A549 (cell line): Measurements from ENCODE around the gene PITPNM3.

ENCODE experiments used
- CTCF ChIP-seq: fragments of >200 bp; sonication (Bioruptor Twin); formaldehyde crosslinking; IDR thresholded peaks from 3 replicates; pipeline ENCODE4 v1.5.1; 2016
- ELK1 ChIP-seq: fragments of 150-350 bp; IDR thresholded peaks from 2 replicates; pipeline ENCODE4 v1.6.1; 2014; ENCODE audit warnings: low read depth, mild to moderate bottlenecking, low read length
- EP300 ChIP-seq, 2 experiments: fragments of >200 bp; sonication (Bioruptor Twin); formaldehyde crosslinking; IDR thresholded peaks; 2 replicates in 1 of 2; 3 replicates in 1 of 2; pipeline ENCODE4 v1.6.1; 2016 to 2017
- KDM1A ChIP-seq: fragments of 200-600 bp; sonication (generic); IDR thresholded peaks from 2 replicates; pipeline ENCODE4 v1.6.1; 2016; ENCODE audit warnings: low read depth, mild to moderate bottlenecking
- MAX ChIP-seq: IDR thresholded peaks from 2 replicates; pipeline ENCODE4 v1.6.1; 2012
- MYC ChIP-seq: IDR thresholded peaks from 2 replicates; pipeline ENCODE4 v1.6.1; 2012; ENCODE audit warnings: mild to moderate bottlenecking, inconsistent platforms, low read length, improper control_type of control experiment, borderline replicate concordance
- POLR2A ChIP-seq: IDR thresholded peaks from 2 replicates; pipeline ENCODE4 v1.6.1; 2012; ENCODE audit warnings: mild to moderate bottlenecking, low read length
- RAD21 ChIP-seq, 2 experiments: fragments of >200 bp in 1 of 2; sonication (Bioruptor Twin) in 1 of 2; formaldehyde crosslinking in 1 of 2; IDR thresholded peaks in 1 of 2; conservative IDR thresholded peaks in 1 of 2; 2 replicates in 1 of 2; 3 replicates in 1 of 2; pipeline ENCODE4 v1.6.1; 2012 to 2018; ENCODE audit warnings: inconsistent platforms in 1 of 2
- RCOR1 ChIP-seq: fragments of 150-350 bp; IDR thresholded peaks from 2 replicates; pipeline ENCODE4 v1.6.1; 2014; ENCODE audit warnings: antibody characterized with exemption, low read length, low read depth
- REST ChIP-seq: fragments of 200-600 bp; sonication (generic); IDR thresholded peaks from 2 replicates; pipeline ENCODE4 v1.6.1; 2016; ENCODE audit warnings: antibody characterized with exemption, mild to moderate bottlenecking, moderate library complexity
- ZC3H11A ChIP-seq: fragments of 450-650 bp; IDR thresholded peaks from 2 replicates; pipeline ENCODE4 v1.6.1; 2014; ENCODE audit warnings: antibody characterized with exemption, mild to moderate bottlenecking
- ZFP36 ChIP-seq: fragments of 450-650 bp; IDR thresholded peaks from 2 replicates; pipeline ENCODE4 v1.6.1; 2014; ENCODE audit warnings: borderline replicate concordance; ENCODE audit not compliant: partially characterized antibody

- TF ChIP-seq RCOR1 = no peak
- TF ChIP-seq CTCF = no peak
- TF ChIP-seq ZC3H11A = no peak
- TF ChIP-seq MYC = no peak
- TF ChIP-seq KDM1A = no peak
- TF ChIP-seq POLR2A = no peak
- no peak for TF ChIP-seq ELK1
- TF ChIP-seq MAX = no peak
- no peak for TF ChIP-seq EP300 (IDR thresholded peaks at IDR 0.05)
- no peak for TF ChIP-seq ZFP36
- no peak for TF ChIP-seq RAD21 (conservative IDR thresholded peaks at IDR 0.05 in 1 of 2, IDR thresholded peaks at IDR 0.05 in 1 of 2)
- no peak for TF ChIP-seq REST
Observed at GRCh38 chr17:6544011-6544370, 12.4 kb downstream of the PITPNM3 start.
